ENCODE measurements around the gene INTS11. TPM values are rescaled to one million over a fixed set of nuclear protein-coding genes. Genes with fewer than 3 reads are reported as not detected.

Gene INTS11
- total and polyA plus RNA-seq, 2 of the 13 experiments (the other 11 are each of a cell fraction or from before 2014, with no cell fraction given): 52.8 to 94.8 TPM

DNA sequence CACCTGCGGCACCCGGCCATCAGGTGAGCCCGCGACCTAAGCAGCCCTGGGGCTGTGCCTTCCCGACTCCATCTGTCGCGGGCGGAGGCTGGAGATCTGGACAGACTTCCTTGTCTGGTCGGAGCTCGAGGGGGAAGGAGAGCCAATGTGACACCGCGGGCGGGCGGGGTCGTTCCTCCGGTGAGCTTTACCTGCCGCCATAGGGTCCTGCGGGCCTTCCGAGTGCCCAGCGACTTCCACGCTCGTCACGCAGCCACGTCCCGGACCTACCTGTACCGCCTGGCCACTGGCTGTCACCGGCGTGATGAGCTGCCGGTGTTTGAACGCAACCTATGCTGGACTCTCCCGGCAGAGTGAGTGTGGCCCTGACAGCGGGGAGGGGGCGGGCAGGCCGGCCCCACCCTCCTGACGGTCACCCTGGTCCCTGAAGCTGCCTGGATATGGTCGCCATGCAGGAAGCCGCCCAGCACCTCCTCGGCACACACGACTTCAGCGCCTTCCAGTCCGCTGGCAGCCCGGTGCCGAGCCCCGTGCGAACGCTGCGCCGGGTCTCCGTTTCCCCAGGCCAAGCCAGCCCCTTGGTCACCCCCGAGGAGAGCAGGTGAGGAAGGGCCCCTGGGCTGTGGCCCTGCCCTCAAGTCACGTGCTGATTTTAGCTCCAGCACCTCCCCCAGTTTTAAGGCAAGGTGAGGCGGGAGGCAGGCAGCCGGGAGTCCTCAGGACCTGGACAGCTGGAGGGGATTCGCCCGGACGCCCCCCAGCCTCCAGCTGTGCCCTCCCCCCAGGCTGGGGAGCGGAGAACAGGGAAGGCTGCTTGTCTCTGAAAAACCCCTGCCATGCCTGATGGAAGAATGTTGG, 15.0 kb downstream of the INTS11 start (continued):
- TF ChIP-seq FOSL1 (CRISPR knock-in tag; IDR thresholded peaks at IDR 0.05; ENCODE audit: borderline replicate concordance) (no peak), ZSCAN31 (CRISPR knock-in tag; IDR thresholded peaks at IDR 0.05; ENCODE audit: low read depth) (no peak), HOXA3 (CRISPR knock-in tag; IDR thresholded peaks at IDR 0.05) (peak; percentile 33; the same call in 1 of the 2 replicates), MTA1 (CRISPR knock-in tag; IDR thresholded peaks at IDR 0.05; ENCODE audit: borderline replicate concordance) (0 out of 2 replicates have a peak, but pooled peaks have one; percentile 8), CHCHD3 (CRISPR knock-in tag; IDR thresholded peaks at IDR 0.05) (0 out of 2 replicates have a peak, but pooled peaks have one; percentile 34), ZMAT3 (CRISPR knock-in tag; conservative IDR thresholded peaks at IDR 0.05) (0 out of 2 replicates have a peak, but pooled peaks have one; percentile 1), RBFOX2 (IDR thresholded peaks at IDR 0.05; ENCODE audit: low read depth, low read length) (peak; percentile 18; the same call in 1 of the 2 replicates), ZNF367 (CRISPR knock-in tag; IDR thresholded peaks at IDR 0.05; ENCODE audit: borderline replicate concordance) (no peak), KDM2A (CRISPR knock-in tag; IDR thresholded peaks at IDR 0.05; ENCODE audit: borderline replicate concordance, low read depth) (peak; percentile 80), NCOA2 (CRISPR knock-in tag; IDR thresholded peaks at IDR 0.05) (no peak), ESRRA (CRISPR knock-in tag; IDR thresholded peaks at IDR 0.05; ENCODE audit: low read depth) (no peak), MYNN (CRISPR knock-in tag; IDR thresholded peaks at IDR 0.05; ENCODE audit: low read depth) (no peak)
- TF ChIP-seq, protein P1, sequence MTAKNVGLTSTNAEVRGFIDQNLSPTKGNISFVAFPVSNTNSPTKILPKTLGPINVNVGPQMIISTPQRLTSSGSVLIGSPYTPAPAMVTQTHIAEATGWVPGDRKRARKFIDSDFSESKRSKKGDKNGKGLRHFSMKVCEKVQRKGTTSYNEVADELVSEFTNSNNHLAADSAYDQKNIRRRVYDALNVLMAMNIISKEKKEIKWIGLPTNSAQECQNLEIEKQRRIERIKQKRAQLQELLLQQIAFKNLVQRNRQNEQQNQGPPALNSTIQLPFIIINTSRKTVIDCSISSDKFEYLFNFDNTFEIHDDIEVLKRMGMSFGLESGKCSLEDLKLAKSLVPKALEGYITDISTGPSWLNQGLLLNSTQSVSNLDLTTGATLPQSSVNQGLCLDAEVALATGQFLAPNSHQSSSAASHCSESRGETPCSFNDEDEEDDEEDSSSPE (CRISPR knock-in tag; IDR thresholded peaks at IDR 0.05): no peak
- TF ChIP-seq, protein P2, sequence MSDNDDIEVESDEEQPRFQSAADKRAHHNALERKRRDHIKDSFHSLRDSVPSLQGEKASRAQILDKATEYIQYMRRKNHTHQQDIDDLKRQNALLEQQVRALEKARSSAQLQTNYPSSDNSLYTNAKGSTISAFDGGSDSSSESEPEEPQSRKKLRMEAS (IDR thresholded peaks at IDR 0.05): 0 out of 2 replicates have a peak, but pooled peaks have one; percentile 25
- TF ChIP-seq, protein P3, sequence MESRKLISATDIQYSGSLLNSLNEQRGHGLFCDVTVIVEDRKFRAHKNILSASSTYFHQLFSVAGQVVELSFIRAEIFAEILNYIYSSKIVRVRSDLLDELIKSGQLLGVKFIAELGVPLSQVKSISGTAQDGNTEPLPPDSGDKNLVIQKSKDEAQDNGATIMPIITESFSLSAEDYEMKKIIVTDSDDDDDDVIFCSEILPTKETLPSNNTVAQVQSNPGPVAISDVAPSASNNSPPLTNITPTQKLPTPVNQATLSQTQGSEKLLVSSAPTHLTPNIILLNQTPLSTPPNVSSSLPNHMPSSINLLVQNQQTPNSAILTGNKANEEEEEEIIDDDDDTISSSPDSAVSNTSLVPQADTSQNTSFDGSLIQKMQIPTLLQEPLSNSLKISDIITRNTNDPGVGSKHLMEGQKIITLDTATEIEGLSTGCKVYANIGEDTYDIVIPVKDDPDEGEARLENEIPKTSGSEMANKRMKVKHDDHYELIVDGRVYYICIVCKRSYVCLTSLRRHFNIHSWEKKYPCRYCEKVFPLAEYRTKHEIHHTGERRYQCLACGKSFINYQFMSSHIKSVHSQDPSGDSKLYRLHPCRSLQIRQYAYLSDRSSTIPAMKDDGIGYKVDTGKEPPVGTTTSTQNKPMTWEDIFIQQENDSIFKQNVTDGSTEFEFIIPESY (CRISPR knock-in tag; IDR thresholded peaks at IDR 0.05): peak; percentile 49; the same call in 1 of the 2 replicates
- TF ChIP-seq, protein P4, sequence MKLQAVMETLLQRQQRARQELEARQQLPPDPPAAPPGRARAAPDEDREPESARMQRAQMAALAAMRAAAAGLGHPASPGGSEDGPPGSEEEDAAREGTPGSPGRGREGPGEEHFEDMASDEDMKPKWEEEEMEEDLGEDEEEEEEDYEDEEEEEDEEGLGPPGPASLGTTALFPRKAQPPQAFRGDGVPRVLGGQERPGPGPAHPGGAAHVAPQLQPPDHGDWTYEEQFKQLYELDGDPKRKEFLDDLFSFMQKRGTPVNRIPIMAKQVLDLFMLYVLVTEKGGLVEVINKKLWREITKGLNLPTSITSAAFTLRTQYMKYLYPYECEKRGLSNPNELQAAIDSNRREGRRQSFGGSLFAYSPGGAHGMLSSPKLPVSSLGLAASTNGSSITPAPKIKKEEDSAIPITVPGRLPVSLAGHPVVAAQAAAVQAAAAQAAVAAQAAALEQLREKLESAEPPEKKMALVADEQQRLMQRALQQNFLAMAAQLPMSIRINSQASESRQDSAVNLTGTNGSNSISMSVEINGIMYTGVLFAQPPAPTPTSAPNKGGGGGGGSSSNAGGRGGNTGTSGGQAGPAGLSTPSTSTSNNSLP (IDR thresholded peaks at IDR 0.05; ENCODE audit: low read depth, low read length): no peak
- TF ChIP-seq, protein P5, sequence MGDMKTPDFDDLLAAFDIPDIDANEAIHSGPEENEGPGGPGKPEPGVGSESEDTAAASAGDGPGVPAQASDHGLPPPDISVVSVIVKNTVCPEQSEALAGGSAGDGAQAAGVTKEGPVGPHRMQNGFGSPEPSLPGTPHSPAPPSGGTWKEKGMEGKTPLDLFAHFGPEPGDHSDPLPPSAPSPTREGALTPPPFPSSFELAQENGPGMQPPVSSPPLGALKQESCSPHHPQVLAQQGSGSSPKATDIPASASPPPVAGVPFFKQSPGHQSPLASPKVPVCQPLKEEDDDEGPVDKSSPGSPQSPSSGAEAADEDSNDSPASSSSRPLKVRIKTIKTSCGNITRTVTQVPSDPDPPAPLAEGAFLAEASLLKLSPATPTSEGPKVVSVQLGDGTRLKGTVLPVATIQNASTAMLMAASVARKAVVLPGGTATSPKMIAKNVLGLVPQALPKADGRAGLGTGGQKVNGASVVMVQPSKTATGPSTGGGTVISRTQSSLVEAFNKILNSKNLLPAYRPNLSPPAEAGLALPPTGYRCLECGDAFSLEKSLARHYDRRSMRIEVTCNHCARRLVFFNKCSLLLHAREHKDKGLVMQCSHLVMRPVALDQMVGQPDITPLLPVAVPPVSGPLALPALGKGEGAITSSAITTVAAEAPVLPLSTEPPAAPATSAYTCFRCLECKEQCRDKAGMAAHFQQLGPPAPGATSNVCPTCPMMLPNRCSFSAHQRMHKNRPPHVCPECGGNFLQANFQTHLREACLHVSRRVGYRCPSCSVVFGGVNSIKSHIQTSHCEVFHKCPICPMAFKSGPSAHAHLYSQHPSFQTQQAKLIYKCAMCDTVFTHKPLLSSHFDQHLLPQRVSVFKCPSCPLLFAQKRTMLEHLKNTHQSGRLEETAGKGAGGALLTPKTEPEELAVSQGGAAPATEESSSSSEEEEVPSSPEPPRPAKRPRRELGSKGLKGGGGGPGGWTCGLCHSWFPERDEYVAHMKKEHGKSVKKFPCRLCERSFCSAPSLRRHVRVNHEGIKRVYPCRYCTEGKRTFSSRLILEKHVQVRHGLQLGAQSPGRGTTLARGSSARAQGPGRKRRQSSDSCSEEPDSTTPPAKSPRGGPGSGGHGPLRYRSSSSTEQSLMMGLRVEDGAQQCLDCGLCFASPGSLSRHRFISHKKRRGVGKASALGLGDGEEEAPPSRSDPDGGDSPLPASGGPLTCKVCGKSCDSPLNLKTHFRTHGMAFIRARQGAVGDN (CRISPR knock-in tag; IDR thresholded peaks at IDR 0.05): peak; percentile 38; the same call in 1 of the 2 replicates
- TF ChIP-seq, protein P6, sequence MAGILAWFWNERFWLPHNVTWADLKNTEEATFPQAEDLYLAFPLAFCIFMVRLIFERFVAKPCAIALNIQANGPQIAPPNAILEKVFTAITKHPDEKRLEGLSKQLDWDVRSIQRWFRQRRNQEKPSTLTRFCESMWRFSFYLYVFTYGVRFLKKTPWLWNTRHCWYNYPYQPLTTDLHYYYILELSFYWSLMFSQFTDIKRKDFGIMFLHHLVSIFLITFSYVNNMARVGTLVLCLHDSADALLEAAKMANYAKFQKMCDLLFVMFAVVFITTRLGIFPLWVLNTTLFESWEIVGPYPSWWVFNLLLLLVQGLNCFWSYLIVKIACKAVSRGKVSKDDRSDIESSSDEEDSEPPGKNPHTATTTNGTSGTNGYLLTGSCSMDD (CRISPR knock-in tag; IDR thresholded peaks at IDR 0.05): no peak
